Amniotic epithelial cell (primary cell): ENCODE measurements around the gene AKAP6.
"Not testable (repeated sequence)": the region's sequence is repeated elsewhere in the genome, so short reads cannot be mapped to it uniquely, and the experiment has no call there.

ENCODE experiments used
- DNase-seq: peaks from one replicate; pipeline ENCODE4 v3.0.0-alpha.2; 2010; ENCODE audit warnings: low read depth

AKAP6 gene

DNA sequence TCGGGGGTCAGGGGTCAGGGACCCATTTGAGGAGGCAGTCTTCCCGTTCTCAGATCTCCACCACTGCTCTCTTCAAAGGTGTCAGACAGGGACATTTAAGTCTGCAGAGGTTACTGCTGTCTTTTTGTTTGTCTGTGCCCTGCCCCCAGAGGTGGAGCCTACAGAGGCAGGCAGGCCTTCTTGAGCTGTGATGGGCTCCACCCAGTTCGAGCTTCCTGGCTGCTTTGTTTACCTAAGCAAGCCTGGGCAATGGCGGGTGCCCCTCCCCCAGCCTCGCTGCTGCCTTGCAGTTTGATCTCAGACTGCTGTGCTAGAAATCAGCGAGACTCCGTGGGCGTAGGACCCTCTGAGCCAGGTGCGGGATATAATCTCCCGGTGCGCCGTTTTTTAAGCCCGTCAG lies 254.3 kb downstream of the AKAP6 start:
- DNase-seq = not testable (repeated sequence)

- DNase-seq = no peak
These were observed 255.0 kb downstream of the AKAP6 start for GRCh38 chr14:32584079-32584478.

DNA sequence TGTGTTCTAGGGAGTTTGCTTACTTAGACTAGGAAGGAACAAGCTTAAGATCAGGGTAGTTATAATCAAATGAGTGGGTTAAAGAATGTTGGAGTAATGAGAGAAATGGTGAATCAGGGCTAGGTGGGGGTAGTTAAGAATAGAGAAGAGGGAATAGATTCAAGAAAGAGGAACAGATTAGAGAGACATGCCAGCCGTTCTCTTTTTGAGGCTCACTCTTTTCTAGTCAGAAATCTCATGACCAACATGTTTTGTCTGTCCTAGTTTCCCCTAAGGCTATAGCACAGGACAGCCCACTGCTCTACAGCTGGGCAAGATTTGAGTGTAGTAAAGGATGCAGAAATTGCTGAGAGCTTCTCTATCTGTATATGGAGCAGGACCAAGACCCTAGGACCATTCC lies 258.4 kb downstream of the AKAP6 start:
- no peak for DNase-seq

GRCh38 chr14:32588448-32589320 lies 259.6 kb downstream of the AKAP6 start:
- peak; percentile 57 for DNase-seq

DNA sequence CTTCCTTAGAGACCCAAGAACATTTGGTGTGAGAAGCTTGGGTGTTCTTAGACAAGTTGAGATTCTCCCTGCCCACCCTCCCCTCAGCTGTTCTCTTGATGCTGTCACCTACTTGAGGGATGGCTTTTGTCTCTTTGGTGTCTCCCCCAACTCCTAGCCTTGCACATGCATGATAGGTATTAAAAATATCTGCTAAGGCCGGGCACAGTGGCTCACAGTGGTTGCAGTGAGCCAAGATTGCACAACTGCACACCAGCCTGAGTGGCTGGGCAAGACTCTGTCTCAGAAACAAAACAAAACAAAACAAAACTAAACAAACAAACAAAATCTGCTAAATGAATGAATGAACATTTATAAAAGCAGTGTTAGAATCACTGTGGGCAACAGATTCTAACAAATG lies 261.1 kb downstream of the AKAP6 start:
- DNase-seq = no peak

GRCh38 chr14:32593290-32593942 lies 264.3 kb downstream of the AKAP6 start:
- DNase-seq = peak; percentile 72

- peak; percentile 25 for DNase-seq
These were observed 265.7 kb downstream of the AKAP6 start for GRCh38 chr14:32594766-32595165.

GRCh38 chr14:32595497-32595896 lies 266.4 kb downstream of the AKAP6 start:
- DNase-seq = no peak

DNA sequence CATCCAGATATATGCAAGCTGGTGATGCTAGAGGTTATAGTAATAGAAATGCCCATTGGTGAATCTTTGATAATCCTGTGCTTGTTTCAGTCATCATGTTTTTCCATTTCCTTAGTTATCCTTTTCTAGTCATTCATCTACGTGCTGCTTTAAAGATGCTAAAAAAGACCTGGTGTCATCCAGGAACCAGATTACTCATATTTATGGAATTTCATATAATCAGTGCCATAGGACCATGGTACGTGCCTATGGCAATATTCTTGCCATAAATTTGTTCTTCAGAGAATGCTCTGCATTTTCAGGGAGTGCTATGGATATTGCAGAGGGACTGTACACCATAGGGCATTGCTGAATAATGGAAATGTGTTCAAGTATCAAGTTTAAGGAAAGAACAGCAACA lies 267.3 kb downstream of the AKAP6 start:
- DNase-seq = no peak

DNA sequence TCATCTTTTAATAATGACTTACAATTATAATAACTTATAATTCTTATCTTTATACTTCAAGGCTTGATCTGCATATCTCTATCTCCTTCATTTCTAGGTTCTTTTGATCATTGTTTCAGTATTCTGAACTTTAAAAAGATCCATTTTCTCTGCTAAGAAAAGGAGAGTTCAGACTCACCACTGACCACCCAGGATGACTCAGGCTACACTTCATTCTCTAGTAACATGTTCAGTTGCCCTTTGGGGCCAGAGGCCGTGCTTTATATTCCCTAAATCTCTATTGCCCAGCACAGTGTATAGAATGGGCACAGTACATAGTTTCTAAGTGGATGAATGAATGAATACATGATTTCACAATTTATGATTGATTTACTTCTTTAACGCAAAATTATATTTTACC lies 268.7 kb downstream of the AKAP6 start:
- DNase-seq = no peak

DNA sequence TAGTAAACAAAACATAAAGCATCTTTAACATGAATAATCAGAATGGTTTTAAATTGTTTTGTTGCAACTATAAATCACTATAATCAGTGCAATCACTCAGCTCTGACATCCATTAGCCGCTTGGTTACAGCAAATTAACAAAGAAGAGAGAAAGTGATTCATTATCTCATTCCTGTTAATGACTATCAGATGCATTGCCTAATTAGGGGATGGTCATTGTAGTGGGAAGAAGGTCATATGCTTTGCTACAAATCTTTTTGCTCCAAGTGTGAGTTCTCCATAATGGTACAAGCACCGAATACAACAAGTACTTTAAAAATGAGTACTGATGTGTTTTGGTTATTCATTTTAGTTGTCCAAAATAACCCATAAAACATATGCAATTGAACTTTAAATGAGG lies 272.0 kb downstream of the AKAP6 start:
- DNase-seq = no peak

DNA sequence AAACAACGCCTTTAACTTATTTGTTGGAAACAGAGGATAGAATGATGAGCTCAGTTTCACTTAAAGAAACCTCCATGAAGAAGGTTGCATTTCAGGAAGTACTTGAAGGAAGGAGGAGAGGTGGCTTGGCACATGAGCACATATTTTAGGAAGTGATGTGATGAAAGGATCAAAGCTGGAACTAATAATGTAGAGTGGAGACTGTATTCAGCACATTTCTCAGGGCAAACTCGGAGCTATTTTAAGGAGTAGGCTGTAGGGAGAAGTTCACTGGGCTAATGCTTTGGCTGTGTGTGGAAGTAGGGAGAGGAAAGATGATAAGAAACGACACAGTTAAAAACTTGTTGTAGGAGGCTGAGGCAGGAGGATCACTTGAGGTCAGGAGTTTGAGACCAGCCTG lies 272.8 kb downstream of the AKAP6 start:
- DNase-seq = no peak

GRCh38 chr14:32602699-32603098 lies 273.6 kb downstream of the AKAP6 start:
- DNase-seq = no peak

- DNase-seq = no peak
These were observed 275.0 kb downstream of the AKAP6 start for GRCh38 chr14:32603992-32604565.

DNA sequence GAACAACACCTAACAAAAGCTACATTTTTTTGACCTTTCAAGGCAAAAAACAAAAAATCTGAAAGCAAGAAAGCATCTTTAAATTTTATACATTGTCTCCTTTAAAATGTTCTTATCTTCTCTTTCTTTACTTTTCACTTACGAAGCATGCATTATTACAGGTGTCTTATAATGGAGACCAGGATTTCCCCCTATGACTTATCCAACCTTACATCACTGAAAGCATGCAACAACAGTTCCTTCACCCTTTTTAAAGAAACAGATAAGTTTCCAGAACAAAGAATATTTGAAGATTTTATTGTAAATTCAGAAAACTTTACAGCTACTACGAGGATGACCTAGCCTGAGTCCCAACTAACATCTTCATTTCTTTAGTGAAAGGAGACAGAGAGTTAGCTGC lies 277.2 kb downstream of the AKAP6 start:
- peak; percentile 42 for DNase-seq

DNA sequence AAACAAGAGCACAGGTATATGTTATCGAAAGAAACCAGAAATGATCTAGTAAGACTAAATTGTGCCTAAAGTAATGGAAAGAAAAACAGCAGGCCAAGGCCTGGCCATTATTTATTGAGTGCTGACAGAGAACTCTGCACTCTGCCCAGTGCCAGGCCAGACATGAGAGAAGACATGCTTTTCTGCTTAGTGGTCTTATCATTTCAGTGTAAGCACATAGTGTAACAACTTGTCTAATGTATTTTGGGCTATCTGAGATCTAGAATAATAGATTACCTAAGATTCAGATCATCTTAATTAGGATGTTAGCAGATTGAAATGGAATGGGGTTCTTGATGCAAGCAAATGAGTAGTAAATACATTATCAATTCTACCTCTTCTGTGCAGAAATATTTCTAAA lies 278.3 kb downstream of the AKAP6 start:
- peak; percentile 55 for DNase-seq

GRCh38 chr14:32608857-32609256 lies 279.8 kb downstream of the AKAP6 start:
- DNase-seq = no peak

DNA sequence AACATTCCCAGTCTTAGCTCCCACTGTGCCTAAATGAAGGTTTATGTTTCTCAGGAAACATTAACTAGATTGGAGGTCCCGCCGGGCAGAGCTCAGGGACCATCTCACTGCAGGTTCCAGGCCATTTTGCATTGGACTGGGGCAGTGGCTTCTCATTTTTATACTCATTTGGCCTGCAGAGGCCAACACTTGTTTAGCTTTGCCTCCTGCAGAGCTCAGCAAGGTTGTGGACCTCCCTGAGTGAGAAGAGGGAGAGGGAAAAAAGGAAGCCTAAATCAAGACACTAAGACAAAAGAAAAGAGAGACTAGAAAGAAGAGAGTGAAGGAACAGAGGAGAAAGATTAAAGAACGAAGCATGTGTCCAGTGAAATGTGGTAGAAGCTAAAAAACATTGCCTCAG lies 280.3 kb downstream of the AKAP6 start:
- DNase-seq = no peak

- peak; percentile 85 for DNase-seq
These were observed 282.7 kb downstream of the AKAP6 start for GRCh38 chr14:32611752-32612151.

GRCh38 chr14:32618991-32619390 lies 289.9 kb downstream of the AKAP6 start:
- DNase-seq = no peak

GRCh38 chr14:32620303-32620702 lies 291.2 kb downstream of the AKAP6 start:
- DNase-seq = peak; percentile 20

GRCh38 chr14:32620724-32621123 lies 291.6 kb downstream of the AKAP6 start:
- no peak for DNase-seq

DNA sequence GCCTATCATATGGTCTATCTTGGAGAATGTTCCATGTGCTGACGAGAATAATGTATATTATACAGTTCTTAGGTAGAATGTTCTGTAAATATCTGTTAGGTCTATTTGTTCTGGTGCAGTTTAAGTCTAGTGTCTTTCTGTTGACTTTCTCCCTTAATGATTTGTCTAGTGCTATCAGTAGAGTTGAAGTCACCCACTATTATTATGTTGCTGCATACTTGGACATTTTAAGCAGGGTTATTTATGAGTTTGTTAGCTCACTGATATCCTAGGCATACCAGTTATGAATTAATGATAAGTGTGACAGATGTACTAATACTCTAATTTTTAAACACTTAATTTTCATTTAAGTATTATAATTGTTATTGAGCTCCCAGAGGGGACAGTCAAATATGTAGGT lies 292.5 kb downstream of the AKAP6 start:
- DNase-seq = no peak
